ENCODE data around the gene CCDC92. TPM values are rescaled to one million over a fixed set of nuclear protein-coding genes. Genes with fewer than 3 reads are reported as not detected.
A peak's percentile ranks its signal among the peaks of the same experiment; 100 is the strongest.

CCDC92 gene
- polyA plus RNA-seq, 4 donors = 21.1 to 33.5 (median 29.2) TPM

DNA sequence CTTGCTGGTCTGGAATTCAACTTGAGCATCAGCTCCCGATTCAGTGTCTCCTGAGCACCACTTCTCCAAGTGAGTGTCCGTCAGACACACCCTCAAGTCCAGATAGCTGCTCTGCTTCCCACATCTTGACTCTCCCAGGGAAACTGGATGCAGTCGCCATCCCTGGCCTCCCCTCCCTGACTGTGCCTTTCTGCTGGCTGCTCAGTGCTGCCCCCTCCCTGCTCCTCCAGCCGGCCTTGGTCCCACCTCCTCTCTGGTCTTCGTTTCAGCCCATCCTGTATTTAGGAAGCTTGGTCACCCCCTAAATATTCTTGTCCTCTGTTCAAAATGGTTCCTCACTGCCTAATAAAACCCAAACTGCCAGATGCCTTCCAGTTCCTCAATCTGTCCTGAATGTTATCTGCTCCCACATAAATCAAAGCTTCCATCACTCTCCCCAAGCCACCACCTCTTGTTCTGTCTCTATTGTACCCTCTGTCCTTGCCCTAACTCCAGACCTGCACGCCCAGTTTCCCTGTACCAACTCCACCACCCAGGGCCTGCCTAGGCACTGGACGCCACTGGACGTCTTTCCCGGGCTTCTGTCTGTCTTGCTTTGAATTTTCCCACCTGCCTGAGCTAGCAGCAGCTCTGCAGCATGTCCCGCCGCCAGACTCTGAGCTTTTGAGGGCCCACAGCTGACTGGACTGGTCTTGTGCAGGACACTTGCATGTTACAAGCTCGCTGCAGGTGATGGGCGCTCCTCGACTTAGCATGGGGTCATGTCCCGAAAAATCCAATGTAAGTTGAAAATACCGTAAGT lies 33.8 kb downstream of the CCDC92 start:
- DNase-seq (no peak), FAIRE-seq (no peak)
- no peaks in the 10 kb centered on the region for H3K27me3 ChIP-seq (ENCODE audit: control insufficient read depth in 3 of 3, insufficient read depth in 3 of 3, low read length in 3 of 3)
- peaks cover 0 to 8% of the 10 kb centered on the region in 2 donors for H3K9me3 ChIP-seq (ENCODE audit: control insufficient read depth in 2 of 2, insufficient read depth in 1 of 2, low read depth in 1 of 2, low read length in 1 of 2)
- H3K4me3 ChIP-seq (ENCODE audit: low read depth in 1 of 3, low read length in 3 of 3) = no peak overlapping the region
- H3K27ac ChIP-seq (ENCODE audit: low read depth in 1 of 3, low read length in 2 of 3) = peak overlapping the region in 2 of 3 donors; percentile 15 to 61
- no peaks in the 10 kb centered on the region for H3K4me1 ChIP-seq (ENCODE audit: control insufficient read depth in 3 of 3, insufficient read depth in 2 of 3, low read depth in 1 of 3, low read length in 2 of 3)
- H3K36me3 ChIP-seq (ENCODE audit: control insufficient read depth in 3 of 3, insufficient read depth in 2 of 3, low read depth in 1 of 3, low read length in 3 of 3) = peaks cover 6 to 73% (median 9%) of the 10 kb centered on the region in 3 donors
- WGBS, 3 donors = 83 to 89% (median 87%) methylated on average over 16 of the region's 16 CpGs

GRCh38 chr12:123937707-123938591 lies 34.7 kb downstream of the CCDC92 start:
- Histone ChIP-seq H3K27me3 (ENCODE audit: control insufficient read depth in 3 of 3, insufficient read depth in 3 of 3, low read length in 3 of 3) (no peaks in the 10 kb centered on the region), H3K9me3 (ENCODE audit: control insufficient read depth in 2 of 2, insufficient read depth in 1 of 2, low read depth in 1 of 2, low read length in 1 of 2) (peaks cover 0 to 8% of the 10 kb centered on the region in 2 donors), H3K4me3 (ENCODE audit: low read depth in 1 of 3, low read length in 3 of 3) (no peak overlapping the region), H3K4me1 (ENCODE audit: control insufficient read depth in 3 of 3, insufficient read depth in 2 of 3, low read depth in 1 of 3, low read length in 2 of 3) (no peaks in the 10 kb centered on the region), H3K27ac (ENCODE audit: low read depth in 1 of 3, low read length in 2 of 3) (peak overlapping the region in 2 of 3 donors; percentile 18 to 61), H3K36me3 (ENCODE audit: control insufficient read depth in 3 of 3, insufficient read depth in 2 of 3, low read depth in 1 of 3, low read length in 3 of 3) (peaks cover 6 to 64% (median 9%) of the 10 kb centered on the region in 3 donors)
- peak in 1 of 2 donors; percentile 35 for DNase-seq
- WGBS, 3 donors = 61 to 78% (median 63%) methylated on average over 16 of the region's 16 CpGs
- no peak for FAIRE-seq

- 94 to 97% (median 95%) methylated on average over 44 to 46 of the region's 46 CpGs for WGBS, 3 donors
- Histone ChIP-seq H3K4me3 (ENCODE audit: low read depth in 1 of 3, low read length in 3 of 3) (no peak overlapping the region), H3K36me3 (ENCODE audit: control insufficient read depth in 3 of 3, insufficient read depth in 2 of 3, low read depth in 1 of 3, low read length in 3 of 3) (peaks cover 2 to 57% (median 6%) of the 10 kb centered on the region in 3 donors), H3K4me1 (ENCODE audit: control insufficient read depth in 3 of 3, insufficient read depth in 2 of 3, low read depth in 1 of 3, low read length in 2 of 3) (no peaks in the 10 kb centered on the region), H3K27ac (ENCODE audit: low read depth in 1 of 3, low read length in 2 of 3) (peak overlapping the region in 2 of 3 donors; percentile 18 to 41), H3K27me3 (ENCODE audit: control insufficient read depth in 3 of 3, insufficient read depth in 3 of 3, low read length in 3 of 3) (no peaks in the 10 kb centered on the region), H3K9me3 (ENCODE audit: control insufficient read depth in 2 of 2, insufficient read depth in 1 of 2, low read depth in 1 of 2, low read length in 1 of 2) (peaks cover 0 to 7% of the 10 kb centered on the region in 2 donors)
- DNase-seq (no peak), FAIRE-seq (no peak)
Measured at GRCh38 chr12:123936956-123937706, 35.5 kb downstream of the CCDC92 start.

GRCh38 chr12:123936471-123936870 lies 36.2 kb downstream of the CCDC92 start:
- Histone ChIP-seq H3K27ac (ENCODE audit: low read depth in 1 of 3, low read length in 2 of 3) (no peak overlapping the region), H3K9me3 (ENCODE audit: control insufficient read depth in 2 of 2, insufficient read depth in 1 of 2, low read depth in 1 of 2, low read length in 1 of 2) (peaks cover 0 to under 1% of the 10 kb centered on the region in 2 donors), H3K4me1 (ENCODE audit: control insufficient read depth in 3 of 3, insufficient read depth in 2 of 3, low read depth in 1 of 3, low read length in 2 of 3) (no peaks in the 10 kb centered on the region), H3K27me3 (ENCODE audit: control insufficient read depth in 3 of 3, insufficient read depth in 3 of 3, low read length in 3 of 3) (no peaks in the 10 kb centered on the region), H3K36me3 (ENCODE audit: control insufficient read depth in 3 of 3, insufficient read depth in 2 of 3, low read depth in 1 of 3, low read length in 3 of 3) (peaks cover 0 to 51% (median 0%) of the 10 kb centered on the region in 3 donors), H3K4me3 (ENCODE audit: low read depth in 1 of 3, low read length in 3 of 3) (no peak overlapping the region)
- DNase-seq (no peak), FAIRE-seq (no peak)
- 96 to 98% (median 98%) methylated on average over 18 of the region's 18 CpGs for WGBS, 3 donors

DNA sequence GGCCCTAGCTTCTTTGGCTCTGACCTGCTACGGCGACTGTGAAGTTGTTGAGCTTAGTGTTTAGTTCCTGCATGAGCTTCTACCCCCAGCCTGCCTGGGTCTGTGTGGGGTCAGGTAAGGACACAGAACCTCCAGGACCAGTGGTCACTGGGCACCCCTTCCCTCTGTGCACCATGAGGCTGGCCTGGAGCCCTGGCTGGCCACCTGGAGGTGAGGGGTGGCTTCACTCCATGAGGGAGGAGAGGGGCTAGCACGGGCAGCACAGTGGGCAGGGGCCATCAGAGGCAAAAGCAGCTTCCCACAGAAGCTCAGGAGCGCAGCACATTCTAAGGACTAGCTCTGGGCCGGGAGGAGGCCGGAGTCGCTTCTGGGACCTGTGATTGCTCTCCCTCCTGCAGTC lies 36.7 kb downstream of the CCDC92 start:
- H3K4me1 ChIP-seq (ENCODE audit: control insufficient read depth in 3 of 3, insufficient read depth in 2 of 3, low read depth in 1 of 3, low read length in 2 of 3) = no peaks in the 10 kb centered on the region
- peaks cover 0 to 46% (median 0%) of the 10 kb centered on the region in 3 donors for H3K36me3 ChIP-seq (ENCODE audit: control insufficient read depth in 3 of 3, insufficient read depth in 2 of 3, low read depth in 1 of 3, low read length in 3 of 3)
- WGBS, 3 donors = 90 to 93% (median 91%) methylated on average over 7 of the region's 7 CpGs
- FAIRE-seq (no peak), DNase-seq (no peak)
- no peak overlapping the region for H3K4me3 ChIP-seq (ENCODE audit: low read depth in 1 of 3, low read length in 3 of 3)
- no peak overlapping the region for H3K27ac ChIP-seq (ENCODE audit: low read depth in 1 of 3, low read length in 2 of 3)
- no peaks in the 10 kb centered on the region for H3K27me3 ChIP-seq (ENCODE audit: control insufficient read depth in 3 of 3, insufficient read depth in 3 of 3, low read length in 3 of 3)
- H3K9me3 ChIP-seq (ENCODE audit: control insufficient read depth in 2 of 2, insufficient read depth in 1 of 2, low read depth in 1 of 2, low read length in 1 of 2) = no peaks in the 10 kb centered on the region

DNA sequence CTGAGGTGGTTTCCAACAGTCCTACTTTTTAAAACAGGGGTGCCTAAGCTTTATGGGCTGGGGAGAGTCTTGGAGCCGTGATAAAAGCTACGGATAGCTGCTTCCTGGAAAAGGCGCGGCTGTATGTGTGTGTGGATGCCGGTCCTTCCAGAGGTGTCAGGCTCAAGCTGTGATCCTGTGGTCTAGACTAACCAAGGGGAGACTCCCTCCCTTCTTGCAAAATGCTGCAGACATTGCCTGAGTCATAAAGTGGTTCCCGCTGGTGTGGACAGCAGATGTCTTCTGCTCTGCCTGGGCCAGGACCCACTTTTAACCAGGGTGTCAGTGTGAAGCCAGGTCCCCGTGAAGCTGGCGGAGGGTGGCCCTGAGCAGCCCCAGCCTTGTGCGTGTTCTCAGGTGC lies 37.8 kb downstream of the CCDC92 start:
- FAIRE-seq (no peak), DNase-seq (no peak)
- H3K4me3 ChIP-seq (ENCODE audit: low read depth in 1 of 3, low read length in 3 of 3) = no peak overlapping the region
- 37 to 75% (median 52%) methylated on average over 9 of the region's 9 CpGs for WGBS, 3 donors
- H3K36me3 ChIP-seq (ENCODE audit: control insufficient read depth in 3 of 3, insufficient read depth in 2 of 3, low read depth in 1 of 3, low read length in 3 of 3) = peaks cover 0 to 36% (median 0%) of the 10 kb centered on the region in 3 donors
- no peaks in the 10 kb centered on the region for H3K27me3 ChIP-seq (ENCODE audit: control insufficient read depth in 3 of 3, insufficient read depth in 3 of 3, low read length in 3 of 3)
- H3K27ac ChIP-seq (ENCODE audit: low read depth in 1 of 3, low read length in 2 of 3) = no peak overlapping the region
- H3K9me3 ChIP-seq (ENCODE audit: control insufficient read depth in 2 of 2, insufficient read depth in 1 of 2, low read depth in 1 of 2, low read length in 1 of 2) = no peaks in the 10 kb centered on the region
- H3K4me1 ChIP-seq (ENCODE audit: control insufficient read depth in 3 of 3, insufficient read depth in 2 of 3, low read depth in 1 of 3, low read length in 2 of 3) = no peaks in the 10 kb centered on the region

DNA sequence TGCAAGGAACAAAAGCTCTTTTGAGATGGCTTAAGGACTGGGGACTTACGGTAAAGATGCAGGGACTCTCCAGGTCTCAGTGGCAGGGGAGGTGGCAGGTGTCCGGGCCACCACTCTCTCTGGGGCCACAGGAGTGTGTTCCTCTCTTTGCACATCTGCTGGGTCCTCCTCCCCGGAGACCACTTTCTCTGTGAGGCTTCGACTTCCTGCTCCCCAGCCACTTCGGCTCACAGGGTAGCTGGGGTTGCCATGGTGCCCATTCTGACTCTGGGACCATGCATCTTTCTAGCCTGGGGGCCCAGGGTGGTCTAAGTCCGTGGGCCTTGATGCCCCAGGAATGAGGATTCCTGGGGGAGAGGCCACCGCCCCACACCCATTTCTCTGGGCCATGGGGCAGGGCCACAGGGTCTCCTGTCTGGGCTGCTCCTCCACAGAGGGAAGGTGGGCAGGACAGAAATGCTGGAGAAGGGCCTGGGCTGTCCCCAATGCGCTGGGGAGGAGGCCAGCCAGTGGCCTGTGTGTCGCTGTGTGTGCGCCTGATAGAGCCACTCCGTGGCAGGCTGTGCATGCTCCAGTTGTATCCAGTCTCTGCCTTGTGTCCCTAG lies 38.5 kb downstream of the CCDC92 start:
- DNase-seq (no peak), FAIRE-seq (no peak)
- peaks cover 0 to 34% (median 0%) of the 10 kb centered on the region in 3 donors for H3K36me3 ChIP-seq (ENCODE audit: control insufficient read depth in 3 of 3, insufficient read depth in 2 of 3, low read depth in 1 of 3, low read length in 3 of 3)
- 82 to 85% (median 84%) methylated on average over 11 of the region's 11 CpGs for WGBS, 3 donors
- H3K27me3 ChIP-seq (ENCODE audit: control insufficient read depth in 3 of 3, insufficient read depth in 3 of 3, low read length in 3 of 3) = no peaks in the 10 kb centered on the region
- H3K9me3 ChIP-seq (ENCODE audit: control insufficient read depth in 2 of 2, insufficient read depth in 1 of 2, low read depth in 1 of 2, low read length in 1 of 2) = no peaks in the 10 kb centered on the region
- H3K4me1 ChIP-seq (ENCODE audit: control insufficient read depth in 3 of 3, insufficient read depth in 2 of 3, low read depth in 1 of 3, low read length in 2 of 3) = no peaks in the 10 kb centered on the region
- no peak overlapping the region for H3K27ac ChIP-seq (ENCODE audit: low read depth in 1 of 3, low read length in 2 of 3)
- no peak overlapping the region for H3K4me3 ChIP-seq (ENCODE audit: low read depth in 1 of 3, low read length in 3 of 3)
